Transverse colon (tissue), 4 donors: ENCODE data around the gene PDE6H. TPM values are rescaled to one million over a fixed set of nuclear protein-coding genes. Genes with fewer than 3 reads are reported as not detected.

Source experiments
- DNase-seq: peaks from one replicate; pipeline ENCODE4 v3.0.0-alpha.2; 2019
- H3K27ac ChIP-seq, 4 donors: fragments of 200-600 bp; sonication (generic); 2 replicates each; pipeline ENCODE4 v1.5.1; 2016 to 2018; ENCODE audit warnings: inconsistent platforms in 4 of 4
- H3K27me3 ChIP-seq: fragments of 200-600 bp; sonication (generic); 2 replicates; pipeline ENCODE4 v1.5.1; 2017; ENCODE audit warnings: inconsistent platforms
- H3K36me3 ChIP-seq, 4 donors: fragments of 200-600 bp; sonication (generic); 2 replicates each; pipeline ENCODE4 v1.5.1; 2017 to 2019; ENCODE audit warnings: inconsistent platforms in 4 of 4
- H3K4me1 ChIP-seq, 4 donors: fragments of 200-600 bp; sonication (generic); 2 replicates each; pipeline ENCODE4 v1.5.1; 2017 to 2020; ENCODE audit warnings: inconsistent platforms in 4 of 4
- H3K4me3 ChIP-seq, 4 donors: fragments of 200-600 bp; sonication (generic); 1 replicate in 1 of 4; 2 replicates in 3 of 4; pipeline versions ENCODE4 v1.5.1 to v1.6.1; 2017 to 2019; ENCODE audit warnings: inconsistent platforms in 4 of 4
- H3K9me3 ChIP-seq, 2 donors: fragments of 200-600 bp; sonication (generic); 2 replicates each; pipeline ENCODE4 v1.5.1; 2017 to 2019; ENCODE audit warnings: inconsistent platforms in 2 of 2
- CTCF ChIP-seq, 5 experiments: fragments of 200-600 bp in 3 of 5; fragments of 450-650 bp in 2 of 5; sonication (generic) in 3 of 5; IDR thresholded peaks; 1 replicate in 2 of 5; 2 replicates in 3 of 5; pipeline ENCODE4 v1.5.1; 2016 to 2017; ENCODE audit warnings: antibody characterized with exemption in 5 of 5, inconsistent platforms in 3 of 5, mild to moderate bottlenecking in 2 of 5, moderate library complexity in 1 of 5
- EP300 ChIP-seq: sonication (generic); formaldehyde crosslinking; IDR thresholded peaks from one replicate; pipeline ENCODE4 v1.6.1; 2017; ENCODE audit warnings: antibody characterized with exemption, low read depth
- POLR2A ChIP-seq: fragments of 450-650 bp; IDR thresholded peaks from one replicate; pipeline ENCODE4 v1.6.1; 2016; ENCODE audit warnings: antibody characterized with exemption, mild to moderate bottlenecking, moderate library complexity
- POLR2AphosphoS5 ChIP-seq, 3 donors: sonication (generic); formaldehyde crosslinking; IDR thresholded peaks; one replicate each; pipeline ENCODE4 v1.6.1; 2016; ENCODE audit warnings: antibody characterized with exemption in 3 of 3
- WGBS, 2 donors: methylation state at CpG; one replicate each; pipeline ENCODE4 v1.1.5; 2018; ENCODE audit warnings: low coverage in 1 of 2; 5-methylcytosine and 5-hydroxymethylcytosine counted together
- in situ Hi-C, 4 donors: fragments of 200-750 bp; cut with MboI; loops; one replicate each; pipeline versions ENCODE4 v1.15.0 to v1.15.1; 2017; ENCODE audit warnings: low sequenced_read_pairs in 3 of 4, low pct_ligation_motif_present in 1 of 4, low pct_unique_long_range_greater_than_20kb in 1 of 4
- intact Hi-C: fragments of 100-400 bp; cut with DNase I; formaldehyde crosslinking; loops from one replicate; pipeline ENCODE4 v1.15.1; 2023; ENCODE audit warnings: low total_unique reads
- total RNA-seq, 4 donors: library from RNA; depleted of rRNA; stranded (reverse); fragments of >200 nt; gene quantifications; one replicate each; pipeline ENCODE4 v1.1.0, GENCODE V29; 2016

The PDE6H gene
- total RNA-seq, 4 donors from 2014 or later: not detected

- intact Hi-C loops (no loop called here), in situ Hi-C loops (no loop called here)
- Histone ChIP-seq H3K9me3 (no peaks in the 10 kb centered on the region), H3K36me3 (no peaks in the 10 kb centered on the region), H3K27ac (no peak overlapping the region), H3K4me3 (no peak overlapping the region), H3K27me3 (no peaks in the 10 kb centered on the region), H3K4me1 (no peaks in the 10 kb centered on the region)
- TF ChIP-seq POLR2AphosphoS5 (IDR thresholded peaks at IDR 0.05) (no peak), POLR2A (no peak), CTCF (IDR thresholded peaks at IDR 0.05) (no peak), EP300 (no peak)
- 71 to 76% methylated on average over 3 of the region's 3 CpGs for WGBS, 2 donors
- DNase-seq: no peak
Observed at GRCh38 chr12:14968478-14968877, 4.4 kb upstream of the PDE6H start.

GRCh38 chr12:14970473-14970872, 2.4 kb upstream of the PDE6H start:
- in situ Hi-C loops (no loop called here), intact Hi-C loops (no loop called here)
- H3K4me3 ChIP-seq: no peak overlapping the region
- no peaks in the 10 kb centered on the region for H3K9me3 ChIP-seq
- TF ChIP-seq POLR2A: no peak
- TF ChIP-seq EP300: no peak
- TF ChIP-seq CTCF (IDR thresholded peaks at IDR 0.05): no peak
- no peak for TF ChIP-seq POLR2AphosphoS5 (IDR thresholded peaks at IDR 0.05)
- no peaks in the 10 kb centered on the region for H3K27me3 ChIP-seq
- no peak overlapping the region for H3K27ac ChIP-seq
- H3K4me1 ChIP-seq: no peaks in the 10 kb centered on the region
- H3K36me3 ChIP-seq: no peaks in the 10 kb centered on the region
- 70 to 90% methylated on average over 2 to 4 of the region's 4 CpGs for WGBS, 2 donors
- no peak for DNase-seq

- H3K27ac ChIP-seq: no peak overlapping the region
- H3K9me3 ChIP-seq: no peaks in the 10 kb centered on the region
- no peak overlapping the region for H3K4me3 ChIP-seq
- in situ Hi-C loops (no loop called here), intact Hi-C loops (no loop called here)
- DNase-seq: no peak
- H3K4me1 ChIP-seq: peaks cover 0 to 4% (median 0%) of the 10 kb centered on the region in 4 donors
- TF ChIP-seq CTCF (IDR thresholded peaks at IDR 0.05): no peak
- no peak for TF ChIP-seq POLR2AphosphoS5 (IDR thresholded peaks at IDR 0.05)
- TF ChIP-seq POLR2A: no peak
- no peak for TF ChIP-seq EP300
- 81 to 86% methylated on average over 3 of the region's 3 CpGs for WGBS, 2 donors
- H3K36me3 ChIP-seq: no peaks in the 10 kb centered on the region
- no peaks in the 10 kb centered on the region for H3K27me3 ChIP-seq
Observed at GRCh38 chr12:14974633-14975032, 1.8 kb downstream of the PDE6H start.

GRCh38 chr12:14975457-14975856, 2.6 kb downstream of the PDE6H start:
- WGBS, 2 donors: 85% methylated on average over 4 of the region's 4 CpGs; no CpG with 5 or more reads in 1 of the 2 donors
- intact Hi-C loops (no loop called here), in situ Hi-C loops (no loop called here)
- no peak overlapping the region for H3K27ac ChIP-seq
- H3K36me3 ChIP-seq: no peaks in the 10 kb centered on the region
- peaks cover 0 to 4% (median 0%) of the 10 kb centered on the region in 4 donors for H3K4me1 ChIP-seq
- no peak overlapping the region for H3K4me3 ChIP-seq
- TF ChIP-seq CTCF (IDR thresholded peaks at IDR 0.05) (no peak), POLR2AphosphoS5 (IDR thresholded peaks at IDR 0.05) (no peak), POLR2A (no peak), EP300 (no peak)
- no peak for DNase-seq
- H3K27me3 ChIP-seq: no peaks in the 10 kb centered on the region
- H3K9me3 ChIP-seq: no peaks in the 10 kb centered on the region
